Measurements from ENCODE around the gene IGF2R.
"Not testable (repeated sequence)": the region's sequence is repeated elsewhere in the genome, so short reads cannot be mapped to it uniquely, and the experiment has no call there.

IGF2R gene

DNA sequence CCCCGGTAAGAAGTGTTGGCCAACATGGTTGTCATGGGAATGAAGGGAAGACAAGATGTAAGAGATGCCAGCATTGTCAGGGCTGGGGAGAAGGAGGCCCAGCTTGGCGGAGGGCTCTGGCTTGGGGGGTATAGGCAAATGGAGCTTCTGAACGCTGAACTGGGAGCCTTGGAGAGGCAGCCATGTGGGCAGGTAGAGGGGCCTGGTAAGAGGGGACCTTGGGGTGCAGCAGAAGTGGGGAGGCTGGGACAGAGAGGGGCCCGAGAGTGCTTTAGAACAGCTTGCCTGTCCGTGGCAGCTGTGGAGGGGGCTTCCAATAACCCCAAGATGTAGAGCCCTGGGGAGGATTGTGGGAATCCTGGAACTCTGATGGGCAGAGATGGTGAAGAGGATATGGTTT lies 155.7 kb downstream of the IGF2R start:
- DNase-seq (ENCODE audit: low spot score) = no peak

DNA sequence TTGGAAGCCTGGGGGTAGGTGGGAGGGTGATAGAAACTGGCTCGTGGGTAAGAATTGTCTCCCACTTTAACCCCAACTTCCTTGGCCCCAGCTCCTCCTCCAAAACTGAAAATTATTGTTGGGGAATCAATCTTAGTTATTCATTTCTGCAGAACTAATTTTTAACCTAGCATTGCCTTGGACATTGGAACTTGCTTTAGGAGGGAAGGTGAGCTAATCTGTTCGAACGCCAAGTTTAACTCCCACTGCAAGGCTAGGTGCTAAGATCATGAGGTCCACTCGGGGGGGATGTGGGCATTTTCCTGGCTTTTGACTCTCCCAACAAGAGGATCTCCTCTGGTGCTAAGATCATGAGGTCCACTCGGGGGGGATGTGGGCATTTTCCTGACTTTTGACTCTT lies 156.2 kb downstream of the IGF2R start:
- not testable (repeated sequence) for DNase-seq (ENCODE audit: low spot score)

DNA sequence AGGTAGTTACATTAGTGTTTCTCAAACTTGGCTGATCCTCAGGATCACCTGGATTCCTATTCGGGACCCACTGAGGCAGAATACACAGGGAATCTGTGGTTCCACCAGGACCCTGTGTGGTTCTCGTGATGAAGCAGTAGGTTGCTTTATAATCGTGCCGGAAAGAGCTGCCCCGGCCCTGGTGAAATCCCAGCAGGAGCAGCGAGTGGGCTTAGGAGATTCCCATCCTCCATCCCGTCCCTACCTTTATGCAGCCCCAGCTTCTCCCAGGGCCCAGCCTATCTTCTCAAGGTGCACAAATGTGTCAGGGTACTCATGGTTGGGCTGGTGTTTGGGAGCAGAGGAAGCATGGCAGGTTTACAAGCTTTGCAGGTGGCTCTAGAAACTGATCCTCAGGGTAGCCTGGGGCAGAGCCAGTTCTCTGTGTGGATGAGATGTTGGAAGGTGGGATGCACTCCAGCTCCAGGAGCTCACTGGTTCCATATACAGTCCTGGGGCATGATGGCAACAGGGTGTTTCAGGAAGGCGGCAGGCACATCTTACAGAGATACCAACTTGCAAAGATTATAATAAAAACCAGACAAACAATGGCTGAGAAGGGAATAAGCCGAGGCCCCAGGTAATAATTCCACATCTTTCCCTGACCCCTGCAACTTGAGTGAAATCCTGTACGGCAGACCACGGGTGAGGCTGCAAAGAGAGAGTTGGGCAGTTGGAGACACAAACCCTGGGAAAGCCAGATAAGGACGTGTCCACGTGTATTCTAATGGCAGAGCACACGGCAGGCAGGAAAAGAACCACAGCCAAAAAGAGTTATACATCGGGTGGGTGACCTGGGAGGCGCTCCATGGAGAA lies 158.6 kb downstream of the IGF2R start:
- no peak for DNase-seq (ENCODE audit: low spot score)

DNA sequence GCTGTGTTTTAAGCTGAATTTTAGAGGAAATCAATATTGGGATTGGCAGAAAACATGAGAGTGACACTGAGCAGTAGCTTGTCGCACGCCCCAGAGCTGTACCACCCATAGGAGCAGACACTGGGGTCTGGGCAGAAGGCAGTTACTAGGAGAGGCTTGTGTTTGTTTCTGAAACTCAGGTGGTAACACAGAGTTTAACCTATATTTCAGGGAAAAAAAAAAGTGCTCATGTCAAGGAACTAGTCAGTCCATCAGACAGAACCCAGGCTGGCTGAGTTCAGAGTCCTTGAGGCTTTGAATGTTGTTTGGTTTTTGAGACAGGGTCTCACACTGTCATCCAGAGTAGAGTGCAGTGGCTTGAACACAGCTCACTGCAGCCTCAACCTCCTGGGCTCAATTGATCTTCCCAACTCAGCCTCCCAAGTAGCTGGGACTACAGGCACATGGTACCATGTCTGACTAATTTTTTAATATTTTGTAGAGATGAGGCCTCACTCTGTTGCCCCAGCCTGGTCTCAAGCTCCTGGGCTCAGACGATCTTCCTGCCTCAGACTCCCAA lies 159.3 kb downstream of the IGF2R start:
- no peak for DNase-seq (ENCODE audit: low spot score)

DNA sequence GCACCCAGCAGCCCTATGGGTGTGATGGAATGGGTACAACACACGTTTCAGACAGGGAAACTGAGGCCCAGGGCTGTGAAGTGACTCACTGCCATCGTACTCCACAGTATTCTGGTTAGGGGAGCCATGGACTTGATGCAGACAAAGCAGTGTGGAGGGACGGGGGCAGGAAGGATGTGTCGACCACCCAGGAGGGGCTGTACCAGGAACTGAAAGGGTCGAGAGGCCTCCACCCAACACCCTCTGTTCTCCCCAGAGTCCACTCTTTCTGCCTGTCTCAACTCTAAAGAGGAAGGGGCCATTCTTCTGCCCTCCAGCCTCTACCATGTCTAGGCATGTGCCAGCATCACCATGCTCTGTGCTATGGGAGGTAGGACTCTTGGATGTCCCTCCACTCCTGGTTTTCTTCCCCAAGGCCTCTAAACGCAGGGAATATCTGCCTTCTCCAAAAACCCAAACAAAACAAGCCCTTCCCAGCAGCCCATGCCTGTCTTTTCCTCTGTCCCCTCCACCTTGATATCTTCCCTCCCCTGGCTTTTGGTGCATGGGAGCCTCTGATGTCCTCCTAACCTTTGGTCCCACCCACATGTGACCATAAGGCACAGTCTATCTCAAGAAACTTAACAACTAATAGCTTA lies 160.1 kb downstream of the IGF2R start:
- no peak for DNase-seq (ENCODE audit: low spot score)

DNA sequence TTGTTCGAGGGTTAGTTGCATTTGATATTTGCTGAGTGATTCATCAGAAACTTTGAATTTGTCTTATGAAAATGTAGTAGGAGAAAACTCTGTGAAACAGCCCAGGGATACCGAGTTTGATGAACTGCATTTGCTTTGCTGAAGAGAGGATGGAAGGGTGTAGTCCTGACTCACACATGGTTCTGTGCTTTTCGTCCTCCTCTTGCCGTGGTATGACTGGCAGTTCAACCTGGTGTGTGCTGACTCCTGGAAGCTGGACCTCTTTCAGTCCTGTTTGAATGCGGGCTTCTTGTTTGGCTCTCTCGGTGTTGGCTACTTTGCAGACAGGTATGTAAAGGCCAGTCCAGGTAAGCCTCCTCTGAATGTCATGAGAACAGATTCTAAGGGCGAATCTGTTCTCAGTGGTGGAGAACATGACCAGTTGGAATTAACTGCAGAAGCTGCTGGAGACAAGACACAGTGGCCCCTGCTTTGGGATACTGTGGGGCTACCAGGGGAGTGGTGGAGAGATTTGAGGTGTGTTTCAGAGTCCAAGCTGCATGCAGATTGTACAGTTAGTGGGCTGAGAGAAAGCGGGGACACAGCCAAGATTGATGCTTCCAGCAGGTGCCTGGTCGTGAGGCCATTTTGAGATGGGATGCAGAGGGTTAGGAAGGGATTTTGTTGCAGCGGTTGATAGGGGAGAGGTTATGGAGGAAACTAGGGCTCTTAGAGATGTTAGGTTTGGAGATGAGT lies 161.2 kb downstream of the IGF2R start:
- DNase-seq (ENCODE audit: low spot score) = no peak

DNA sequence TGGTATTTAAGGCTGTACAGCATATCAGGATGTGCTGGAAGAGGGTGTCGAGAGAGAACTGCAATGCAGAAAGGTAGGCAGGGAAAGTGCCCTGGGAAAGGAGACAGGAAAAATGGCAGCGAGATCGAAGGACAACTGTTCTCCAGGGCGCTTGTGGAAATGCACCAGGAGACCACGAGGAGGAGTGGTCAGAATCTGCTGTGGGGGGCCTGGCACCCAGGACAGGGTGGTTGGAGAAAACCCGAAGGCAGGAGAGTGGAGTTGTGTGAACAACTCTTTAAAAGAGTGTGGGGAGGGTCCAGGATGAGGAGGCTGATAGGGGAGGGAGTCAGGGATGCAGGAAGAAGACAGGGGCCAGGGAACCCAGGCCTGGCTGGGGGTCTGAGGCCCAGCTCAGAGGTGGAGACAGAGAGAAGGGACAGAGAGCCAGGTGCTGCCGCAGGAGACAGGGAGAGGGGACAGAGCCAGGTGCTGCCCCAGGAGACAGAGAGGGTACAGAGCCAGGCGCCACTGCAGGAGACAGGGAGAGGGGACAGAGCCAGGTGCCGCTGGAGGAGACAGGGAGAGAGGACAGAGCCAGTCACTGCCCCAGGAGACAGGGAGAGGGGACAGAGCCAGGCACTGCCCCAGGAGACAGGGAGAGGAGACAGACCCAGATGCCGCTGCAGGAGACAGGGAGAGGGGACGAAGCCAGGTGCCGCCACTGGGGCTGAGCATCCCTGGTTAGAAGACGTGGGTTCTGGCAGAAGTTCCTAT lies 162.0 kb downstream of the IGF2R start:
- no peak for DNase-seq (ENCODE audit: low spot score)

DNA sequence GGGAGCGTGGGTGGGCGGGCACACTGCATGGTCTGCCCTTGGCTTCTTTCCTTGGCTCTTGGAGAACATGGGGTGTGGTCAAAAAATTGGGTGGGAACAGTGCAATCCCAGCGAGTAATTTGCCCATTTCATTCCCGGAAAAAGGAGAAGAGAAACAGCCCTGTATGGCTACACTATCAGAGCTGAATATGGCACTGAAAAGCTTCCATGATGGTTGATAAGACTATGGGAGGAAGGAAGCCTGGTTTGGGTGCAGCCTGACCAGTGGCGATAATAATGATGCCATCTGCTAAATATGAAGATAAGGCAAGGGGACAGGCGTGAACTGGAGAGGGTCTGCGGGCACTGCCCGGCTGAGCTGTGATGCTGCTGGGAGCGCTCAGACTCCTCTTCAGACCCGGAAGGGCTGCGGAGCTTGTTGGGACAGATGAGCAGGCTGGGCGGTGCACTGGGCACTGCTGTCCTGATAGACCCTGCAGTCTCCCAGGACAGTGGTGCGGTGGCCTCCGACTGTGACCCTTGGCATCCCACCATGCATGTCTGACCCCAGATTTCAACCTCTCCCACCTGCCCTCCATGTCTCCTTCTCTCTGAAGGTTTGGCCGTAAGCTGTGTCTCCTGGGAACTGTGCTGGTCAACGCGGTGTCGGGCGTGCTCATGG lies 162.9 kb downstream of the IGF2R start:
- no peak for DNase-seq (ENCODE audit: low spot score)

DNA sequence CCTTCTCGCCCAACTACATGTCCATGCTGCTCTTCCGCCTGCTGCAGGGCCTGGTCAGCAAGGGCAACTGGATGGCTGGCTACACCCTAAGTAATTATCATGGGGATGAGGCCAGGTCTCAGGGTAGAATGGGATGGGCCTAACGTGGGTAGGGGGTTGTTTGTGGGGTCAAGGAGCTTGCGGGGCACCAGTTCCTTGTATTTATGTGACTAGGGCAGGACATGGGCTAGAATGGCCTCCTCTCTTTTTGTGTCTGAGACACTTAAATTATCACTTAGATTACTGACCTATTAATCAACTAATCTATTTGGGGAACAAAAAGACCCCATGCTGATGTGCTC lies 163.4 kb downstream of the IGF2R start:
- DNase-seq (ENCODE audit: low spot score) = no peak

DNA sequence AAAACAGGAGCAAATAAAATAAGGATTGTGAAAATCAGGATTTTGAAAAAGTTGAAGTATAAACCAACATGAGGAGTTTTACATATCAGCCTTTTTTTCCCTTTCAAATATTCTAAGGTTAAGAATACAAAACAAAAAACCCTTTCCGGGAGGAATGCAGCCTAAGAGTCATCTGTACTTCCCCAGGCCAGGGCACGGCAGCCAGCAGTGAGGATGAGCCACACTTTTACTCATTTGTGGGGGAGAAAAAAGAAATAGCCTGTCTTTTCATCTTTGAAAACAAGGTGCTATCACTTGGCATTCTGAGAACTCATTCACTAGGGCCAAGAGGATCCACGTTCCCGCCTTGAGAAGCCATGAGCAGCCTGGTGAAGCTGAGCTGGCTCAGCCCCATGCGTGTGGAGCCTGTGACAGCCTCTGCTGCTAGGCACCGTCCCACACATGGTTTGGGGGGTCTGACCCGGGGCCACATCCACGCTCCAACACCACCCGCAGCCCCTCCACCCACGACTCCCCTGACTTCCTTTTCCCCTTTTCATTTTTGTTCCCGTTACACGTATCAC lies 164.0 kb downstream of the IGF2R start:
- DNase-seq (ENCODE audit: low spot score) = no peak

DNA sequence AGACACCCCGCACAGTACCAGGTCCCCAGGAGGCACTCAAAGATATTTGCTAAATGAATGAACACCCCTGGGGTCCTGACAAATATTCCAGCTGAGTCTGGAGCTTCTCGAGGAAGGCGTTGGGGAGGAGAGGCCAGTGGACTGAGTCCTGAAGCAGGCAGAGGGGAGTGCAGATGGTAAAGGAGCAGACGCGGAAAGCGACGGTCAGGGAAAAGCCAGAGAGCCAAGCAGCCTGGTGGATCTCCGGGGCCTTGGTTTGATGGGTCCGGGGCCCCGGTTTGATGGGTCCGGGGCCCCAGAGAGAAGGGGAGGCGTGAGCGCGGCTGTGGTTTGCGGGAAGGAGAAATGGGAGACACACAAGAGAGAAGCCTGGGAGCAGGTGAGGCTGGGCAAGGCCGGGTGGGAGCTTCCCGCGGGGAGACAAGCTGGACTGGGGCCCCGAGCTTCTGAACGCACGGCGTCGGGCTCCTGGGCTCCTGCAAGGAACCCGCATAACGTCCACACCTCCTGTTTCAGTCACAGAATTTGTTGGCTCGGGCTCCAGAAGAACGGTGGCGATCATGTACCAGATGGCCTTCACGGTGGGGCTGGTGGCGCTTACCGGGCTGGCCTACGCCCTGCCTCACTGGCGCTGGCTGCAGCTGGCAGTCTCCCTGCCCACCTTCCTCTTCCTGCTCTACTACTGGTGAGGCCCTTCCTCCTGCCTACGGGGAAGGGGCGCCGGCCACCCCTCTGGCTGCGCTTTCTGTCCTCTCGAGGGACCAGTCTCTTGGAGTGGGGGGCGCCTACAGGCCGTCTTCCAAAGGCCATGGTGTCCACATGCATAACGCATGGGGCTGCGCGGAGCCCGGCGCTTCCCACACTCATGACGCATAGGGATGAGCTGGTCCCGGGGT lies 164.8 kb downstream of the IGF2R start:
- no peak for DNase-seq (ENCODE audit: low spot score)

DNA sequence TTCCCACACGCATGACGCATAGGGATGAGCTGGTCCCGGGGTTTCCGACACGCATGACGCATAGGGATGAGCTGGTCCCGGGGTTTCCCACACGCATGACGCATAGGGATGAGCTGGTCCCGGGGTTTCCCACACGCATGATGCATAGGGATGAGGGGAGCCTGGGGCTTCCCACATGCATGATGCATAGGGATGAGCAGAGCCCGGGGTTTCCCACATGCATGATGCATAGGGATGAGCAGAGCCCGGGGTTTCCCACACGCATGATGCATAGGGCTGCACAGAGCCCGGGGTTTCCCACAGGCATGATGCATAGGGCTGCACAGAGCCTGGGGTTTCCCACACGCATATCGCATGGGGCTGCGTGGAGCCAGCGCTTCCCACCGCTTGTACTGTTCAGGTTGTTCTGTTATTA lies 165.5 kb downstream of the IGF2R start:
- DNase-seq (ENCODE audit: low spot score) = not testable (repeated sequence)

DNA sequence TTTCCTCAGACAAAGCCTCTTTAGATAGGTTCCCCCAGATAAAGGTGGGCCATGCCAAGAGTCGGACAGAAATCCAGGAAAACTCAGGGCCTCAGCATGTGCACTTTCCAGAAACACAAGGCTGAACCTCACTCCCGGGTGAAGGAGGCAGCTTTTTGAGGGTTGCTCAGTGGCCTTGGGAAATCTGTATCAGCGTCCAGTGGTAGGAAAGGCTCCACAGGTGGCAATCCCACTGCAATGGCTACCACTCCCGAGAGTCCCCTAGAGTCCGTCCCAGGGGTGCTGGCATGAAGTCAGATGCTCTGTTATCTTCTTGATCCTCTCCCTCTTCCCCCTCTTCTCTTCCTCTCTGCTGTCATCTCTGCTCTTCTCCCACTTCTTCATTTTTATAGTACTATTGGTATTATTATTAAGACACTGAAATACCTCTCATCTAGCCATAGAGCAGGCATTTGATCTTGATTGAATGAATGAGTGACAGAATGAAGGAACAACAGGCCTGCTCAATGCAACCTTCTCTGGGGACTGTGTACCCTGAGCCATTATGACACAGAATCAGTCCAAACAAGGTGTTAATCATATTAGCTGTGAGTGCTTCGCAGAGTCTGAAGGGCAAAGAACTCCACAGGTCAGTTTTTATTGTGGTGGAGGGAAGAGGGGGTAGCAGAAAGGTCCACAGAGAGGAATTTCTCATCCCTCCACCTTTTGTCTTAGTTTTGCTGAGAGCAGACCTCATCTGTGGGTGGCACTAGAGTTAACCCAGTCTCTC lies 166.1 kb downstream of the IGF2R start:
- no peak for DNase-seq (ENCODE audit: low spot score)

DNA sequence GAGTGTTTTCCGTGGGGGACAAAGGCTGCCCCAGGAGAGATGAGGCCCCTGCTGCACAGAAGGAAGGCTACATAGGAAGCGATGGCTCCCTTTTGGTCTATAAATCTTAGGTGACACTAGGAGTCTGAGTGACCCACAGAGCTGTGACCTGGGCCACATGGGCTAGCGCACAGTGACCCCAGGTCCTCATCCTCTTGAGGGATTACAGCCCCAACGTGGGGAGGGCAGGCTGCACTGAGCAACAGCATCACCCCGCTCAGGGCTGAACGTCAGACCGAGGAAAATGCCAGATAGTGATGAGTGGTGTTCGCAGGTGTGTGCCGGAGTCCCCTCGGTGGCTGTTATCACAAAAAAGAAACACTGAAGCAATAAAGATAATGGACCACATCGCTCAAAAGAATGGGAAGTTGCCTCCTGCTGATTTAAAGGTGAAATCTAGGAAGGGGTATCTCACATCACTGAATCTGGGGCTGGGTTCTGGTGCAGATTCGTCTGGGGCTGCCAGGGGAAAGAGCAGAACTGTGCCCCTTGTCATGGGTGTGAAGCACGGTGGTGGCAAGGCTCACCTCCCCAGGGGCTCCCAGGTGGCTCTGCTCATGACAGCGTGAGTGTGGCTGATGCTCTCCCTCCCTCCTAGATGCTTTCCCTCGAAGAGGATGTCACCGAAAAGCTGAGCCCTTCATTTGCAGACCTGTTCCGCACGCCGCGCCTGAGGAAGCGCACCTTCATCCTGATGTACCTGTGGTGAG lies 167.2 kb downstream of the IGF2R start:
- no peak for DNase-seq (ENCODE audit: low spot score)

DNA sequence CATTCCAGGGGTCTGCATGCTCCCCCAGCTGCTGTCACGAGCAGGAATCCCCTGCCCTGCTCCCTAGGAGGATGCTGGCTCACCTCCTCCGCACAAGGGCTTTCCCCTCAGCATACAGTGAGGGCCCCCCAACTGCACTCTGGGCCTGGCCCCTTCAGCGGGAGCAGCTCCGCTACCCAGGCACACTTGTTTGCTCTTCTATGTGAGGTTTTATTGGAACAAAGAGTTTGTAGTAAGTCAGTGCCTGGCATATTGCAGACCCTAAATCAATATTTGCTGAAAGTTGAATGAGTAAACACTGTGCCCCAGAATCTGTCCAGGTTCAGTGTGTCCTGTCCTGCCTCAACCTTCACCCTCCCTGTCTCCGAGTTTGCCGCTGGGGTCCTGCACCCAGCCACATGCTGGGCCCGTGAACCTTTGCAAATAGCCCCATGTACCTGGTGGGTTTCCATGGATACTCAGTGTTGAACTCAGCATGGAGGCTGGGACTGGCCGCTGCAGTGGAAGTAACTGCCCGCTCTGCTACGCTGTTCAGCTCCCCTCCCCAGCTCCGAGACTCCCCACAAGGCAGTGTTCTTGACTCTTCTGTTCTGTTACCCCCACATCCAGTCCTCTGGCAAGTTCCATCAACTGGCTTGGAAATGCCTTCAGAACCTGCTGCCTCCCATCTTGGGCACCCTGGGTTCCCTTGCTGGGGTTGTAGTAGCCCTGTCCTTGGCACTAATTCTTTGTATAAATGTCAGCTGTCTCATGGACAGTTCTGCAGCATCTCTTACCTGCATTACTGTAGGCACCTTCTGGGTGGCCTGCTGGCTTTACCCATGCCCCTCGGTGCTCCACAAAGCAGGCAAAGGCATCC lies 168.5 kb downstream of the IGF2R start:
- no peak for DNase-seq (ENCODE audit: low spot score)

DNA sequence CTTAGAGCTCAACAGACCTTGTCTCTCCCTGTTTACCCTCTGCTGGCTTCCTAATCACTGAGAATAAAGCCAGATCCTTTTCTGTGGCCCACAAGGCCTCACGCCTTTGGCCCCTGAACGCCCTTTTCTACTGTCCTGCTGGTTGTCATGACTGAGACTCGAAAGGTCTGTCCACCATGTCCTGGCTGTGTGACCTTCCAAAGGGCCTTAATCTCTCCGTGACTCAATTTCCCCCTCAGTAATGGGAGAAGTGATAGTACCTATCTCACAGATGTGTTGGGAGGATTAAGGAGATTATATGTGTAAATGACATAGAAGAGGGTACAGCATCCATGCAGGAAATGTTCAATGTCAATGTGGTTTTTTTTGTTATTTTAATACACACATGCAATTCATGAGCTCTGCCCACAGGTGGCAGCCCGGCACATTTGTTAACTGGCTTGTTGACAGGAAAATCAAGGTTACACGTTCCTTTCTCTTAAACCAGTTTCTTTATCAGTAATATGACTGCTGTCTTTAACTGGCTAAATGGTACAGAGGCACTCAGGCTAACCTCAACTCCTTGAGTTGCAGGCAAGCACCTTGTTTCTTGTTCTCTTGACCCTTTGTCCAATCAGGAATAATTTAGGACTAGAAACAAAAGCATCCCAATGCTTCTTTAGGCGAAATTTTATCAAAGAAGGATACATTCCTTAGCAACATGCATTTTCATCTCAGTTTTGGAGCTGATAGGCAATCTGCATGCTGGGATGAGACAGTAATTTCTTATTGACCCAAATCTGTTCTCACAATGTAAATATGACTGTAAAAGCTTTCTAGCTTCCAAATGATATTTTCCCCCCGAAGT lies 169.3 kb downstream of the IGF2R start:
- peak; percentile 64 for DNase-seq (ENCODE audit: low spot score)
